Neuronal stem cell (in vitro differentiated cells): ENCODE data around the gene FAM221B.

ENCODE experiments used
- DNase-seq: peaks from one replicate; pipeline ENCODE4 v3.0.0-alpha.2; 2013; ENCODE audit warnings: low spot score
- H2AFZ ChIP-seq: one replicate; pipeline ENCODE4 v1.6.1; 2013; ENCODE audit warnings: mild to moderate bottlenecking, low read length, inconsistent platforms
- H2AK5ac ChIP-seq: 2 replicates; pipeline ENCODE4 v1.6.1; 2013; ENCODE audit warnings: low read depth, mild to moderate bottlenecking, inconsistent platforms, low read length, moderate library complexity, mixed read lengths
- H2BK120ac ChIP-seq: 2 replicates; pipeline ENCODE4 v1.6.1; 2013; ENCODE audit warnings: low read depth, mild to moderate bottlenecking, inconsistent platforms, low read length, moderate library complexity, mixed read lengths
- H2BK12ac ChIP-seq: one replicate; pipeline ENCODE4 v1.6.1; 2013; ENCODE audit warnings: low read length, inconsistent platforms
- H2BK15ac ChIP-seq: 2 replicates; pipeline ENCODE4 v1.6.1; 2013; ENCODE audit warnings: mild to moderate bottlenecking, low read length, inconsistent platforms, mixed read lengths
- H2BK5ac ChIP-seq: one replicate; pipeline ENCODE4 v1.6.1; 2013; ENCODE audit warnings: inconsistent platforms, mild to moderate bottlenecking, low read length, moderate library complexity
- H3K14ac ChIP-seq: one replicate; pipeline ENCODE4 v1.6.1; 2013; ENCODE audit warnings: low read length, inconsistent platforms
- H3K18ac ChIP-seq: 2 replicates; pipeline ENCODE4 v1.6.1; 2013; ENCODE audit warnings: low read length, inconsistent platforms
- H3K23ac ChIP-seq: 2 replicates; pipeline ENCODE4 v1.6.1; 2013; ENCODE audit warnings: low read depth, mild to moderate bottlenecking, mixed read lengths, low read length, inconsistent platforms; ENCODE audit not compliant: poor library complexity
- H3K27ac ChIP-seq: replicated peaks from 3 replicates; pipeline ENCODE4 v1.5.1; 2013; ENCODE audit warnings: low read length, inconsistent platforms
- H3K27me3 ChIP-seq, 3 experiments: 2 replicates each; pipeline ENCODE4 v1.6.1; 2013; ENCODE audit warnings: low read length in 3 of 3, mild to moderate bottlenecking in 2 of 3, inconsistent platforms in 1 of 3, low read depth in 1 of 3, mixed read lengths in 1 of 3, moderate library complexity in 1 of 3; ENCODE audit not compliant: control insufficient read depth in 3 of 3, insufficient read depth in 3 of 3
- H3K36me3 ChIP-seq, 2 donors: replicated peaks in 1 of 2; 2 replicates each; pipeline ENCODE4 v1.6.1; 2013; ENCODE audit warnings: low read length in 2 of 2; ENCODE audit not compliant: control insufficient read depth in 2 of 2, insufficient read depth in 2 of 2
- H3K4ac ChIP-seq: 2 replicates; pipeline ENCODE4 v1.6.1; 2013; ENCODE audit warnings: inconsistent platforms, mild to moderate bottlenecking, low read length, moderate library complexity
- H3K4me1 ChIP-seq, 2 donors: 1 replicate in 1 of 2; 2 replicates in 1 of 2; pipeline ENCODE4 v1.6.1; 2013; ENCODE audit warnings: low read length in 2 of 2, low read depth in 1 of 2; ENCODE audit not compliant: control insufficient read depth in 2 of 2, insufficient read depth in 1 of 2
- H3K4me2 ChIP-seq: one replicate; pipeline ENCODE4 v1.6.1; 2013; ENCODE audit warnings: mild to moderate bottlenecking, low read length, inconsistent platforms; ENCODE audit not compliant: insufficient read depth, poor library complexity, severe bottlenecking
- H3K4me3 ChIP-seq, 2 donors: 2 replicates each; pipeline ENCODE4 v1.5.1; 2013; ENCODE audit warnings: low read length in 2 of 2, mild to moderate bottlenecking in 2 of 2, inconsistent platforms in 1 of 2, moderate library complexity in 1 of 2
- H3K79me1 ChIP-seq: one replicate; pipeline ENCODE4 v1.6.1; 2013; ENCODE audit warnings: low read depth, mild to moderate bottlenecking, inconsistent platforms, low read length, moderate library complexity
- H3K9ac ChIP-seq: one replicate; pipeline ENCODE4 v1.6.1; 2013; ENCODE audit warnings: mild to moderate bottlenecking, low read depth, low read length, inconsistent platforms; ENCODE audit not compliant: poor library complexity
- H3K9me3 ChIP-seq, 2 donors: replicated peaks in 1 of 2; 2 replicates each; pipeline versions ENCODE3 to v1.6.1; 2013; ENCODE audit warnings: low read length in 2 of 2, mild to moderate bottlenecking in 2 of 2, inconsistent platforms in 1 of 2, low read depth in 1 of 2, mixed read lengths in 1 of 2, moderate library complexity in 1 of 2; ENCODE audit not compliant: control insufficient read depth in 2 of 2, insufficient read depth in 1 of 2
- H4K8ac ChIP-seq: one replicate; pipeline ENCODE4 v1.6.1; 2013; ENCODE audit warnings: low read depth, mild to moderate bottlenecking, inconsistent platforms, low read length, moderate library complexity
- H4K91ac ChIP-seq: one replicate; pipeline ENCODE4 v1.6.1; 2013; ENCODE audit warnings: low read length, low read depth, mild to moderate bottlenecking, inconsistent platforms; ENCODE audit not compliant: poor library complexity
- WGBS, 2 donors: extraction: QIAGEN DNeasy Blood & Tissue Kit; methylation state at CpG; one replicate each; pipeline ENCODE4 v1.1.7; 2013; ENCODE audit warnings: missing lambda C conversion rate in 2 of 2, mixed read lengths in 1 of 2; ENCODE audit not compliant: insufficient read length in 2 of 2, insufficient replicate concordance in 1 of 2; ENCODE audit errors: extremely low coverage in 2 of 2; 5-methylcytosine and 5-hydroxymethylcytosine counted together

The FAM221B gene

GRCh38 chr9:35847792-35848572 is 19.4 kb upstream of the FAM221B start:
- H3K4ac ChIP-seq, result no peak overlapping the region
- H2BK120ac ChIP-seq, result no peak overlapping the region
- no peak for DNase-seq
- no peak overlapping the region for H2BK5ac ChIP-seq
- H3K14ac ChIP-seq, result no peak overlapping the region
- H3K27ac ChIP-seq, result no peak overlapping the region
- no peak overlapping the region for H3K9ac ChIP-seq
- peaks cover 0 to 21% (median 0%) of the 10 kb centered on the region in 3 experiments for H3K27me3 ChIP-seq
- no peak overlapping the region for H2AFZ ChIP-seq
- no CpG with 5 or more reads among the region's 4 CpGs for WGBS, 2 donors
- H3K36me3 ChIP-seq, result peaks cover 9 to 44% of the 10 kb centered on the region in 2 donors
- H3K4me1 ChIP-seq, result peaks cover 0 to 10% of the 10 kb centered on the region in 2 donors
- no peaks in the 10 kb centered on the region for H3K79me1 ChIP-seq
- no peak overlapping the region for H4K91ac ChIP-seq
- no peak overlapping the region for H3K4me2 ChIP-seq
- no peak overlapping the region for H3K23ac ChIP-seq
- H3K4me3 ChIP-seq, result no peak overlapping the region
- no peak overlapping the region for H2AK5ac ChIP-seq
- H2BK15ac ChIP-seq, result no peak overlapping the region
- H3K9me3 ChIP-seq, result peaks cover 0 to 1% of the 10 kb centered on the region in 2 donors
- no peak overlapping the region for H4K8ac ChIP-seq
- no peak overlapping the region for H2BK12ac ChIP-seq
- no peak overlapping the region for H3K18ac ChIP-seq

- peak overlapping the region; percentile 91 for H3K14ac ChIP-seq
- no peak overlapping the region for H2BK120ac ChIP-seq
- peak overlapping the region; percentile 74 for H3K9ac ChIP-seq
- no peak for DNase-seq
- H2BK15ac ChIP-seq, result no peak overlapping the region
- no peak overlapping the region for H2AFZ ChIP-seq
- peaks cover 0 to 1% of the 10 kb centered on the region in 2 donors for H3K9me3 ChIP-seq
- H3K27ac ChIP-seq, result no peak overlapping the region
- H3K36me3 ChIP-seq, result peaks cover 9 to 56% of the 10 kb centered on the region in 2 donors
- peak overlapping the region; percentile 66 for H3K18ac ChIP-seq
- H2BK12ac ChIP-seq, result no peak overlapping the region
- no peak overlapping the region for H4K91ac ChIP-seq
- H3K4me1 ChIP-seq, result peaks cover 0 to 10% of the 10 kb centered on the region in 2 donors
- H3K79me1 ChIP-seq, result no peaks in the 10 kb centered on the region
- H3K4me3 ChIP-seq, result peak overlapping the region in 1 of 2 donors; percentile 65
- H2BK5ac ChIP-seq, result peak overlapping the region; percentile 42
- no peak overlapping the region for H4K8ac ChIP-seq
- peak overlapping the region; percentile 45 for H3K4me2 ChIP-seq
- no CpG with 5 or more reads among the region's 53 CpGs for WGBS, 2 donors
- peak overlapping the region; percentile 82 for H3K23ac ChIP-seq
- H3K4ac ChIP-seq, result no peak overlapping the region
- no peak overlapping the region for H2AK5ac ChIP-seq
- peaks cover 0 to 21% (median 0%) of the 10 kb centered on the region in 3 experiments for H3K27me3 ChIP-seq
Observed at GRCh38 chr9:35845824-35846771, 17.6 kb upstream of the FAM221B start.

GRCh38 chr9:35844628-35845270 is 16.2 kb upstream of the FAM221B start:
- H3K36me3 ChIP-seq, result peaks cover 9 to 52% of the 10 kb centered on the region in 2 donors
- no peak overlapping the region for H4K91ac ChIP-seq
- H3K18ac ChIP-seq, result no peak overlapping the region
- no peak overlapping the region for H3K14ac ChIP-seq
- H2BK120ac ChIP-seq, result no peak overlapping the region
- H2BK15ac ChIP-seq, result no peak overlapping the region
- H2AFZ ChIP-seq, result no peak overlapping the region
- H3K9me3 ChIP-seq, result peaks cover 0 to 1% of the 10 kb centered on the region in 2 donors
- H2AK5ac ChIP-seq, result no peak overlapping the region
- no peaks in the 10 kb centered on the region for H3K79me1 ChIP-seq
- H3K4me1 ChIP-seq, result peaks cover 0 to 10% of the 10 kb centered on the region in 2 donors
- H3K27ac ChIP-seq, result no peak overlapping the region
- no peak overlapping the region for H3K4ac ChIP-seq
- no CpG with 5 or more reads among the region's 7 CpGs for WGBS, 2 donors
- no peak for DNase-seq
- H2BK5ac ChIP-seq, result no peak overlapping the region
- H3K4me2 ChIP-seq, result no peak overlapping the region
- H2BK12ac ChIP-seq, result no peak overlapping the region
- peaks cover 0 to 21% (median 0%) of the 10 kb centered on the region in 3 experiments for H3K27me3 ChIP-seq
- H4K8ac ChIP-seq, result no peak overlapping the region
- H3K4me3 ChIP-seq, result no peak overlapping the region
- no peak overlapping the region for H3K9ac ChIP-seq
- no peak overlapping the region for H3K23ac ChIP-seq
